H9 (cell line): Measurements from ENCODE around the gene MAP2K3. TPM values are rescaled to one million over a fixed set of nuclear protein-coding genes. Genes with fewer than 3 reads are reported as not detected.

Source experiments
- DNase-seq: peaks from one replicate; pipeline ENCODE4 v3.0.0-alpha.2; 2017
- H2AFZ ChIP-seq: one replicate; pipeline ENCODE4 v1.6.1; 2013; ENCODE audit warnings: mild to moderate bottlenecking, low read length, control low read depth, moderate library complexity
- H2AK5ac ChIP-seq: 2 replicates; pipeline ENCODE4 v1.6.1; 2013; ENCODE audit warnings: low read length, control low read depth, mixed read lengths; ENCODE audit not compliant: insufficient read length
- H2BK120ac ChIP-seq: one replicate; pipeline ENCODE4 v1.6.1; 2013; ENCODE audit warnings: low read depth, mild to moderate bottlenecking, low read length, control low read depth, inconsistent platforms; ENCODE audit not compliant: poor library complexity, severe bottlenecking
- H2BK12ac ChIP-seq: 2 replicates; pipeline ENCODE4 v1.6.1; 2013; ENCODE audit warnings: low read length, control low read depth, mixed read lengths, low read depth; ENCODE audit not compliant: insufficient read length
- H2BK15ac ChIP-seq: 2 replicates; pipeline ENCODE4 v1.6.1; 2013; ENCODE audit warnings: low read depth, low read length, control low read depth
- H2BK20ac ChIP-seq: one replicate; pipeline ENCODE4 v1.6.1; 2013; ENCODE audit warnings: low read depth, mild to moderate bottlenecking, low read length, control low read depth, inconsistent platforms; ENCODE audit not compliant: poor library complexity, severe bottlenecking
- H2BK5ac ChIP-seq: 2 replicates; pipeline ENCODE4 v1.6.1; 2013; ENCODE audit warnings: low read length, control low read depth, mixed read lengths; ENCODE audit not compliant: insufficient read length
- H3K14ac ChIP-seq: 2 replicates; pipeline ENCODE4 v1.6.1; 2013; ENCODE audit warnings: low read length, control low read depth; ENCODE audit not compliant: insufficient read depth
- H3K18ac ChIP-seq: 2 replicates; pipeline ENCODE4 v1.6.1; 2013; ENCODE audit warnings: low read depth, mild to moderate bottlenecking, mixed read lengths, low read length, control low read depth; ENCODE audit not compliant: insufficient read length
- H3K23ac ChIP-seq: 2 replicates; pipeline ENCODE4 v1.6.1; 2013; ENCODE audit warnings: low read length, control low read depth, mixed read lengths, low read depth; ENCODE audit not compliant: insufficient read length
- H3K23me2 ChIP-seq: 2 replicates; pipeline ENCODE4 v1.6.1; 2013; ENCODE audit warnings: low read depth, mild to moderate bottlenecking, mixed read lengths, low read length, control low read depth; ENCODE audit not compliant: insufficient read length, poor library complexity, severe bottlenecking
- H3K27ac ChIP-seq: 2 replicates; pipeline ENCODE4 v1.5.1; 2013; ENCODE audit warnings: low read length, control low read depth, mixed read lengths, low read depth; ENCODE audit not compliant: insufficient read length
- H3K27me3 ChIP-seq: 2 replicates; pipeline ENCODE4 v1.6.1; 2013; ENCODE audit warnings: low read length, control low read depth, inconsistent platforms; ENCODE audit not compliant: insufficient read depth
- H3K4ac ChIP-seq: 2 replicates; pipeline ENCODE4 v1.6.1; 2013; ENCODE audit warnings: low read depth, mild to moderate bottlenecking, control low read depth, inconsistent platforms, low read length, moderate library complexity
- H3K4me1 ChIP-seq: 2 replicates; pipeline ENCODE4 v1.6.1; 2013; ENCODE audit warnings: low read length, control low read depth, inconsistent platforms; ENCODE audit not compliant: insufficient read depth
- H3K4me2 ChIP-seq: 2 replicates; pipeline ENCODE4 v1.6.1; 2013; ENCODE audit warnings: low read length, control low read depth, mixed read lengths; ENCODE audit not compliant: insufficient read length, insufficient read depth
- H3K56ac ChIP-seq: 2 replicates; pipeline ENCODE4 v1.6.1; 2013; ENCODE audit warnings: low read depth, mild to moderate bottlenecking, mixed read lengths, low read length, control low read depth; ENCODE audit not compliant: insufficient read length
- H3K79me1 ChIP-seq: 2 replicates; pipeline ENCODE4 v1.6.1; 2013; ENCODE audit warnings: low read depth, mild to moderate bottlenecking, moderate library complexity, low read length, control low read depth, inconsistent platforms; ENCODE audit not compliant: insufficient read depth, poor library complexity, severe bottlenecking
- H3K79me2 ChIP-seq: 2 replicates; pipeline ENCODE4 v1.6.1; 2013; ENCODE audit warnings: low read length, control low read depth, inconsistent platforms; ENCODE audit not compliant: insufficient read depth
- H3K9ac ChIP-seq: 2 replicates; pipeline ENCODE4 v1.6.1; 2013; ENCODE audit warnings: low read length, control low read depth, mixed read lengths; ENCODE audit not compliant: insufficient read length; ENCODE audit errors: extremely low read depth
- H3K9me3 ChIP-seq: one replicate; pipeline ENCODE4 v1.6.1; 2013; ENCODE audit warnings: low read depth, low read length, inconsistent platforms; ENCODE audit not compliant: control insufficient read depth
- H3T11ph ChIP-seq: one replicate; pipeline ENCODE4 v1.6.1; 2013; ENCODE audit warnings: mild to moderate bottlenecking, low read length, control low read depth, inconsistent platforms
- H4K20me1 ChIP-seq: one replicate; pipeline ENCODE4 v1.6.1; 2013; ENCODE audit not compliant: control insufficient read depth, insufficient read length, insufficient read depth
- H4K5ac ChIP-seq: 2 replicates; pipeline ENCODE4 v1.6.1; 2013; ENCODE audit warnings: low read depth, mild to moderate bottlenecking, mixed read lengths, low read length, control low read depth; ENCODE audit not compliant: insufficient read length
- H4K8ac ChIP-seq: replicated peaks from 2 replicates; pipeline ENCODE4 v1.6.1; 2013; ENCODE audit warnings: low read length, control low read depth, mixed read lengths, low read depth; ENCODE audit not compliant: insufficient read length
- H4K91ac ChIP-seq: 2 replicates; pipeline ENCODE4 v1.6.1; 2013; ENCODE audit warnings: low read depth, mild to moderate bottlenecking, moderate library complexity, mixed read lengths, low read length, control low read depth; ENCODE audit not compliant: insufficient read length
- H3K27ac Mint-ChIP-seq, 3 experiments: 2 replicates in 2 of 3; 3 replicates in 1 of 3; pipeline ENCODE4 v1.8.0; 2020 to 2021; ENCODE audit warnings: mixed read lengths in 3 of 3, mild to moderate bottlenecking in 1 of 3, moderate library complexity in 1 of 3
- H3K27me3 Mint-ChIP-seq: 2 replicates; pipeline ENCODE4 v1.8.0; 2021; ENCODE audit warnings: low read depth, mild to moderate bottlenecking, moderate library complexity, mixed read lengths
- H3K36me3 Mint-ChIP-seq, 3 experiments: 2 replicates in 2 of 3; 3 replicates in 1 of 3; pipeline ENCODE4 v1.8.0; 2020 to 2021; ENCODE audit warnings: low read depth in 3 of 3, mixed read lengths in 3 of 3; ENCODE audit not compliant: insufficient read depth in 1 of 3
- H3K4me1 Mint-ChIP-seq, 2 experiments: 2 replicates each; pipeline ENCODE4 v1.8.0; 2020; ENCODE audit warnings: mixed read lengths in 2 of 2
- H3K4me3 Mint-ChIP-seq, 2 experiments: 2 replicates in 1 of 2; 3 replicates in 1 of 2; pipeline ENCODE4 v1.8.0; 2020 to 2021; ENCODE audit warnings: mild to moderate bottlenecking in 2 of 2, mixed read lengths in 2 of 2, moderate library complexity in 1 of 2
- H3K9me3 Mint-ChIP-seq, 2 experiments: 2 replicates in 1 of 2; 3 replicates in 1 of 2; pipeline ENCODE4 v1.8.0; 2020; ENCODE audit warnings: mild to moderate bottlenecking in 2 of 2, mixed read lengths in 2 of 2, moderate library complexity in 1 of 2
- WGBS: extraction: QIAGEN DNeasy Blood & Tissue Kit; methylation state at CpG from one replicate; pipeline ENCODE4 v1.1.7; 2013; ENCODE audit warnings: missing lambda C conversion rate, low lambda C conversion rate, mixed read lengths; ENCODE audit not compliant: insufficient read length; ENCODE audit errors: extremely low coverage; 5-methylcytosine and 5-hydroxymethylcytosine counted together
- total RNA-seq: library from RNA; stranded (reverse); gene quantifications from 2 replicates; pipeline ENCODE4 v1.2.1, GENCODE V29; 2021
- TF ChIP-seq, protein P1 (sequence below): fragments of 200-600 bp; sonication (generic); conservative IDR thresholded peaks from 3 replicates; pipeline ENCODE4 v1.8.0; 2021; ENCODE audit warnings: antibody characterized with exemption, mild to moderate bottlenecking

Gene MAP2K3
- total RNA-seq, 1 experiment from 2014 or later, result 26.1 TPM

- Histone ChIP-seq H3K27ac (no peak overlapping the region), H2BK12ac (no peak overlapping the region), H3K79me2 (no peaks in the 10 kb centered on the region; the same call in 1 of the 2 replicates), H3K79me1 (no peaks in the 10 kb centered on the region), H2BK15ac (no peak overlapping the region), H2AK5ac (no peak overlapping the region), H2BK5ac (no peak overlapping the region), H4K91ac (no peak overlapping the region), H2BK120ac (no peak overlapping the region), H3K23me2 (peaks cover 15% of the 10 kb centered on the region), H2BK20ac (no peak overlapping the region), H3K4me2 (no peak overlapping the region), H3K9ac (no peak overlapping the region), H3K4ac (no peak overlapping the region), H2AFZ (no peak overlapping the region), H3K9me3 (no peaks in the 10 kb centered on the region), H3K56ac (no peak overlapping the region), H3K14ac (no peak overlapping the region), H3K23ac (no peak overlapping the region), H3K4me1 (no peaks in the 10 kb centered on the region), H3K18ac (no peak overlapping the region), H4K20me1 (no peaks in the 10 kb centered on the region), H4K8ac (no peak overlapping the region), H3K27me3 (peaks cover 7% of the 10 kb centered on the region; the same call in 1 of the 2 replicates), H4K5ac (no peak overlapping the region), H3T11ph (no peak overlapping the region)
- H3K27me3 Mint-ChIP-seq, result peaks cover 51% of the 10 kb centered on the region
- H3K4me3 Mint-ChIP-seq, result no peak overlapping the region
- peaks cover 22 to 23% of the 10 kb centered on the region in 2 experiments for H3K4me1 Mint-ChIP-seq
- H3K36me3 Mint-ChIP-seq, result peaks cover 0 to 4% (median 0%) of the 10 kb centered on the region in 3 experiments; a peak in 3 of 7 replicates
- no peaks in the 10 kb centered on the region; a peak in 2 of 5 replicates for H3K9me3 Mint-ChIP-seq
- no peak overlapping the region for H3K27ac Mint-ChIP-seq
- no CpG with 5 or more reads among the region's 5 CpGs for WGBS
- DNase-seq, result no peak
- TF ChIP-seq, protein P1, sequence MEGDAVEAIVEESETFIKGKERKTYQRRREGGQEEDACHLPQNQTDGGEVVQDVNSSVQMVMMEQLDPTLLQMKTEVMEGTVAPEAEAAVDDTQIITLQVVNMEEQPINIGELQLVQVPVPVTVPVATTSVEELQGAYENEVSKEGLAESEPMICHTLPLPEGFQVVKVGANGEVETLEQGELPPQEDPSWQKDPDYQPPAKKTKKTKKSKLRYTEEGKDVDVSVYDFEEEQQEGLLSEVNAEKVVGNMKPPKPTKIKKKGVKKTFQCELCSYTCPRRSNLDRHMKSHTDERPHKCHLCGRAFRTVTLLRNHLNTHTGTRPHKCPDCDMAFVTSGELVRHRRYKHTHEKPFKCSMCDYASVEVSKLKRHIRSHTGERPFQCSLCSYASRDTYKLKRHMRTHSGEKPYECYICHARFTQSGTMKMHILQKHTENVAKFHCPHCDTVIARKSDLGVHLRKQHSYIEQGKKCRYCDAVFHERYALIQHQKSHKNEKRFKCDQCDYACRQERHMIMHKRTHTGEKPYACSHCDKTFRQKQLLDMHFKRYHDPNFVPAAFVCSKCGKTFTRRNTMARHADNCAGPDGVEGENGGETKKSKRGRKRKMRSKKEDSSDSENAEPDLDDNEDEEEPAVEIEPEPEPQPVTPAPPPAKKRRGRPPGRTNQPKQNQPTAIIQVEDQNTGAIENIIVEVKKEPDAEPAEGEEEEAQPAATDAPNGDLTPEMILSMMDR, result no peak
These were observed 1.7 kb upstream of the MAP2K3 start for GRCh38 chr17:21282850-21283249.
